HCT116 (cell line): ENCODE measurements around the gene ARID5B. TPM values are rescaled to one million over a fixed set of nuclear protein-coding genes. Genes with fewer than 3 reads are reported as not detected.

Source experiments
- ATAC-seq: fragments of 200-7000 bp; cut with Tn5 transposase; 2 replicates; pipeline ENCODE4 v1.9.1; 2020; ENCODE audit warnings: mild to moderate bottlenecking, moderate library complexity
- BruUV-seq: library from RNA; stranded (reverse); fragments of 400-500 nt; replicated peaks from 2 replicates; lab custom pipeline; 2021; lab: Mats Ljungman, UMichigan
- CTCF ChIA-PET: fragments of 300-600 bp; sonication (Branson Sonifier 250); formaldehyde crosslinking; loops from one replicate; lab custom pipeline; 2021; ENCODE audit warnings: antibody characterized with exemption; lab: Charles Lee
- POLR2A ChIA-PET: fragments of 300-600, 350-600 bp; sonication (Branson Sonifier 250); formaldehyde crosslinking; loops from one replicate; lab custom pipeline; 2021; ENCODE audit warnings: antibody characterized with exemption; lab: Charles Lee
- RAD21 ChIA-PET, 2 experiments: fragments of 300-600 bp; sonication (Branson Sonifier 250); formaldehyde crosslinking; loops; one replicate each; lab custom pipeline; 2023; ENCODE audit warnings: low total read pairs in 2 of 2; ENCODE audit not compliant: uncharacterized antibody in 2 of 2, unreplicated experiment in 2 of 2, low non-redundant PET in 1 of 2; lab: Charles Lee
- DNase-seq: peaks from one replicate; pipeline ENCODE4 v3.0.0-alpha.2; 2010; ENCODE audit warnings: low read depth, low spot score
- H2AFZ ChIP-seq: fragments of 200-600 bp; shearing (Covaris generic), sonication (generic); 2 replicates; pipeline ENCODE4 v1.6.1; 2017; ENCODE audit warnings: low read depth, mixed run types, mixed read lengths, antibody characterized with exemption, low read length; ENCODE audit not compliant: poor library complexity, severe bottlenecking
- H3K27ac ChIP-seq: 2 replicates; pipeline ENCODE4 v1.5.1; 2012; ENCODE audit warnings: low read depth, low read length
- H3K27me3 ChIP-seq: fragments of 200-600 bp; sonication (generic); 2 replicates; pipeline ENCODE4 v1.6.1; 2016; ENCODE audit warnings: mixed run types, low read length, mixed read lengths; ENCODE audit not compliant: insufficient read depth
- H3K36me3 ChIP-seq, 2 experiments: fragments of 200-500 bp in 1 of 2; fragments of 200-600 bp in 1 of 2; sonication (Bioruptor generic) in 1 of 2; sonication (generic) in 1 of 2; 2 replicates each; pipeline versions ENCODE4 v1.5.1 to v1.6.1; 2014 to 2016; ENCODE audit warnings: low read length in 2 of 2, inconsistent platforms in 1 of 2, mixed read lengths in 1 of 2, mixed run types in 1 of 2; ENCODE audit not compliant: insufficient read depth in 2 of 2, control insufficient read depth in 1 of 2
- H3K4me1 ChIP-seq, 2 experiments: fragments of 200-600 bp in 1 of 2; sonication (generic) in 1 of 2; 2 replicates each; pipeline versions ENCODE4 v1.5.1 to v1.6.1; 2012 to 2017; ENCODE audit warnings: low read length in 2 of 2, inconsistent platforms in 1 of 2, mild to moderate bottlenecking in 1 of 2, mixed read lengths in 1 of 2, mixed run types in 1 of 2, moderate library complexity in 1 of 2; ENCODE audit not compliant: insufficient read depth in 2 of 2, control insufficient read depth in 1 of 2
- H3K4me2 ChIP-seq: fragments of 200-600 bp; sonication (generic); 2 replicates; pipeline ENCODE4 v1.6.1; 2017; ENCODE audit warnings: mixed run types, low read length, mixed read lengths
- H3K4me3 ChIP-seq, 2 experiments: fragments of 200-600 bp in 1 of 2; sonication (generic) in 1 of 2; replicated peaks in 1 of 2; 2 replicates each; pipeline ENCODE4 v1.5.1; 2011 to 2016; ENCODE audit warnings: low read length in 2 of 2, control low read depth in 1 of 2, low read depth in 1 of 2, mild to moderate bottlenecking in 1 of 2, mixed read lengths in 1 of 2, mixed run types in 1 of 2
- H3K79me2 ChIP-seq: fragments of 200-600 bp; sonication (generic); 2 replicates; pipeline ENCODE4 v1.6.1; 2017; ENCODE audit warnings: mild to moderate bottlenecking, mixed run types, low read length, moderate library complexity, mixed read lengths; ENCODE audit not compliant: insufficient read depth
- H3K9ac ChIP-seq: fragments of 200-600 bp; sonication (generic); 2 replicates; pipeline ENCODE4 v1.6.1; 2016; ENCODE audit warnings: low read length, mixed read lengths
- H3K9me2 ChIP-seq: fragments of 200-600 bp; sonication (generic), shearing (Covaris generic); 2 replicates; pipeline ENCODE4 v1.6.1; 2017; ENCODE audit warnings: mixed run types, mild to moderate bottlenecking, moderate library complexity; ENCODE audit not compliant: insufficient read depth
- H3K9me3 ChIP-seq, 2 experiments: fragments of 200-500 bp in 1 of 2; fragments of 200-600 bp in 1 of 2; sonication (Bioruptor generic) in 1 of 2; sonication (generic) in 1 of 2; 2 replicates each; pipeline ENCODE4 v1.6.1; 2014 to 2017; ENCODE audit warnings: low read length in 2 of 2, mixed read lengths in 2 of 2, inconsistent platforms in 1 of 2, low read depth in 1 of 2, mild to moderate bottlenecking in 1 of 2, mixed run types in 1 of 2, moderate library complexity in 1 of 2; ENCODE audit not compliant: control insufficient read depth in 1 of 2, insufficient read depth in 1 of 2
- H4K20me1 ChIP-seq: fragments of 200-600 bp; sonication (generic), shearing (Covaris generic); 2 replicates; pipeline ENCODE4 v1.6.1; 2017; ENCODE audit warnings: mixed run types, mild to moderate bottlenecking, moderate library complexity; ENCODE audit not compliant: insufficient read depth
- CBX3 ChIP-seq: IDR thresholded peaks from 2 replicates; pipeline ENCODE4 v1.6.1; 2012; ENCODE audit warnings: low read depth
- CEBPB ChIP-seq: IDR thresholded peaks from 2 replicates; pipeline ENCODE4 v1.6.1; 2012; ENCODE audit warnings: low read depth
- EGR1 ChIP-seq: IDR thresholded peaks from 2 replicates; pipeline ENCODE4 v1.6.1; 2012; ENCODE audit warnings: low read depth
- ELF1 ChIP-seq: IDR thresholded peaks from 2 replicates; pipeline ENCODE4 v1.6.1; 2012; ENCODE audit warnings: low read depth, borderline replicate concordance
- EZH2 ChIP-seq: fragments of 200-600 bp; sonication (generic); IDR thresholded peaks from 2 replicates; pipeline ENCODE4 v1.6.1; 2017; ENCODE audit warnings: antibody characterized with exemption, mixed run types
- EZH2phosphoT487 ChIP-seq: fragments of 200-600 bp; IDR thresholded peaks from 2 replicates; pipeline ENCODE4 v1.6.1; 2018; ENCODE audit warnings: antibody characterized with exemption, borderline replicate concordance
- FOSL1 ChIP-seq: IDR thresholded peaks from 2 replicates; pipeline ENCODE4 v1.6.1; 2012; ENCODE audit warnings: low read depth
- JUND ChIP-seq: IDR thresholded peaks from 2 replicates; pipeline ENCODE4 v1.6.1; 2012
- MAX ChIP-seq: IDR thresholded peaks from 2 replicates; pipeline ENCODE4 v1.6.1; 2012
- POLR2A ChIP-seq: IDR thresholded peaks from 2 replicates; pipeline ENCODE4 v1.7.0; 2011; ENCODE audit warnings: borderline replicate concordance; ENCODE audit not compliant: insufficient read depth, insufficient read length; ENCODE audit errors: extremely low read depth
- POLR2AphosphoS5 ChIP-seq: IDR thresholded peaks from 2 replicates; pipeline ENCODE4 v1.6.1; 2011; ENCODE audit warnings: mild to moderate bottlenecking, low read depth, low read length, moderate library complexity
- SP1 ChIP-seq: IDR thresholded peaks from 2 replicates; pipeline ENCODE4 v1.6.1; 2012; ENCODE audit warnings: low read depth
- TCF7L2 ChIP-seq: IDR thresholded peaks from 2 replicates; pipeline ENCODE4 v1.7.0; 2011; ENCODE audit warnings: borderline replicate concordance, inconsistent platforms; ENCODE audit not compliant: insufficient read depth, insufficient read length; ENCODE audit errors: extremely low read depth
- YY1 ChIP-seq: IDR thresholded peaks from 2 replicates; pipeline ENCODE4 v1.6.1; 2011; ENCODE audit warnings: low read length, low read depth, moderate library complexity, mild to moderate bottlenecking; ENCODE audit not compliant: insufficient replicate concordance; ENCODE audit errors: extremely low read depth
- ZBTB33 ChIP-seq: IDR thresholded peaks from 2 replicates; pipeline ENCODE4 v1.6.1; 2011; ENCODE audit warnings: mild to moderate bottlenecking, low read length, moderate library complexity; ENCODE audit not compliant: insufficient replicate concordance; ENCODE audit errors: extremely low read depth
- ZFX ChIP-seq: fragments of 450-650 bp; IDR thresholded peaks from 2 replicates; pipeline ENCODE4 v1.6.1; 2017
- ZNF274 ChIP-seq: fragments of 200-500 bp; sonication (Bioruptor generic); IDR thresholded peaks from 2 replicates; pipeline ENCODE4 v1.6.1; 2014; ENCODE audit warnings: mild to moderate bottlenecking, low read depth, low read length, inconsistent platforms
- intact Hi-C: fragments of 100-400 bp; cut with micrococcal nuclease; formaldehyde crosslinking; loops from 2 replicates; pipeline ENCODE4 v1.10.0; 2022
- total RNA-seq: library from RNA; stranded (reverse); gene quantifications from one replicate; pipeline ENCODE4 v1.2.1, GENCODE V29; 2021; ENCODE audit not compliant: unreplicated experiment

Gene ARID5B
- total RNA-seq, 1 experiment from 2014 or later, result 4.7 TPM

GRCh38 chr10:62062752-62063512 lies 161.4 kb downstream of the ARID5B start:
- no peaks in the 10 kb centered on the region for H3K9me2 ChIP-seq
- no peak overlapping the region for H3K4me3 ChIP-seq
- H3K36me3 ChIP-seq, result no peaks in the 10 kb centered on the region
- no peaks in the 10 kb centered on the region for H3K9me3 ChIP-seq
- BruUV-seq, result no TSS peak
- no peak for DNase-seq
- POLR2A ChIA-PET, result no interaction called here
- H3K79me2 ChIP-seq, result no peaks in the 10 kb centered on the region
- no peak overlapping the region for H3K9ac ChIP-seq
- H2AFZ ChIP-seq, result no peak overlapping the region
- no peak overlapping the region for H3K4me2 ChIP-seq
- CTCF ChIA-PET, result no interaction called here
- H4K20me1 ChIP-seq, result no peaks in the 10 kb centered on the region
- RAD21 ChIA-PET, result interaction anchor here in 1 of 2 experiments (0.7 kb wide), 1 partner anchor 1334 kb away, joined by 3 read pairs; no protein-coding TSS in a partner anchor
- no peaks in the 10 kb centered on the region for H3K27me3 ChIP-seq
- H3K4me1 ChIP-seq, result no peaks in the 10 kb centered on the region
- ATAC-seq, result no peak
- H3K27ac ChIP-seq, result no peak overlapping the region
- no peak for TF ChIP-seq EGR1
- no peak for TF ChIP-seq EZH2
- no peak for TF ChIP-seq CEBPB
- TF ChIP-seq ELF1, result no peak
- TF ChIP-seq CBX3, result no peak
- no peak for TF ChIP-seq ZFX
- no peak for TF ChIP-seq ZBTB33
- TF ChIP-seq FOSL1, result no peak
- TF ChIP-seq JUND, result no peak
- TF ChIP-seq POLR2A, result no peak
- no peak for TF ChIP-seq SP1
- TF ChIP-seq ZNF274, result no peak
- TF ChIP-seq YY1, result no peak
- TF ChIP-seq MAX, result no peak
- TF ChIP-seq POLR2AphosphoS5, result no peak
- no peak for TF ChIP-seq TCF7L2
- TF ChIP-seq EZH2phosphoT487, result no peak
- intact Hi-C loops, result no loop called here
